OCI-LY3 (cell line): ENCODE data around the gene NRG4.

Experiments used
- H2AFZ ChIP-seq: fragments of 200-600, 300-600 bp; shearing (Covaris generic); 2 replicates; pipeline ENCODE4 v1.6.0; 2014; ENCODE audit warnings: antibody characterized with exemption, low read depth, low read length
- H3K27ac ChIP-seq: fragments of 200-600, 300-600 bp; sonication (generic); 2 replicates; pipeline ENCODE4 v1.5.1; 2014; ENCODE audit warnings: mild to moderate bottlenecking, low read length, moderate library complexity, mixed read lengths
- H3K27me3 ChIP-seq: fragments of 200-600, 300-600 bp; sonication (generic); 2 replicates; pipeline ENCODE4 v1.6.1; 2014; ENCODE audit warnings: low read depth, low read length, mixed read lengths
- H3K36me3 ChIP-seq: fragments of 200-600, 300-600 bp; sonication (generic); replicated peaks from 2 replicates; pipeline ENCODE3; 2014; ENCODE audit warnings: low read depth, low read length, mixed read lengths
- H3K4me1 ChIP-seq: fragments of 300-600, 200-600 bp; sonication (generic); 2 replicates; pipeline ENCODE4 v1.6.1; 2014; ENCODE audit warnings: low read length, mixed read lengths
- H3K4me2 ChIP-seq: fragments of 200-600, 300-600 bp; sonication (generic); 2 replicates; pipeline ENCODE4 v1.6.1; 2014; ENCODE audit warnings: low read length, mixed read lengths
- H3K4me3 ChIP-seq: fragments of 300-600, 200-600 bp; sonication (generic); 2 replicates; pipeline ENCODE4 v1.5.1; 2014; ENCODE audit warnings: antibody characterized with exemption, mild to moderate bottlenecking, low read length, moderate library complexity
- H3K79me2 ChIP-seq: fragments of 300-600, 200-600 bp; shearing (Covaris generic); 2 replicates; pipeline ENCODE4 v1.6.1; 2014; ENCODE audit warnings: mild to moderate bottlenecking, low read length, mixed read lengths
- H3K9ac ChIP-seq: fragments of 300-600, 200-600 bp; shearing (Covaris generic); 2 replicates; pipeline ENCODE4 v1.6.0; 2014; ENCODE audit warnings: mild to moderate bottlenecking, low read length, moderate library complexity
- H3K9me3 ChIP-seq: fragments of 200-600, 300-600 bp; shearing (Covaris generic); 2 replicates; pipeline ENCODE4 v1.6.1; 2014; ENCODE audit warnings: low read length, mixed read lengths; ENCODE audit not compliant: insufficient read depth
- H4K20me1 ChIP-seq: fragments of 200-600, 300-600 bp; sonication (generic); 2 replicates; pipeline ENCODE4 v1.6.1; 2016; ENCODE audit warnings: low read length, mixed read lengths; ENCODE audit not compliant: insufficient read depth
- EZH2phosphoT487 ChIP-seq: fragments of 200-600 bp; shearing (Covaris generic); IDR thresholded peaks from 2 replicates; pipeline ENCODE4 v1.6.1; 2018; ENCODE audit warnings: antibody characterized with exemption, mixed run types, low read depth
- TF ChIP-seq, protein P1 (sequence below): fragments of 200-600, 300-600 bp; sonication (generic); IDR thresholded peaks from 2 replicates; pipeline ENCODE4 v1.5.1; 2014; ENCODE audit warnings: antibody characterized with exemption, low read length, low read depth

NRG4 gene

DNA sequence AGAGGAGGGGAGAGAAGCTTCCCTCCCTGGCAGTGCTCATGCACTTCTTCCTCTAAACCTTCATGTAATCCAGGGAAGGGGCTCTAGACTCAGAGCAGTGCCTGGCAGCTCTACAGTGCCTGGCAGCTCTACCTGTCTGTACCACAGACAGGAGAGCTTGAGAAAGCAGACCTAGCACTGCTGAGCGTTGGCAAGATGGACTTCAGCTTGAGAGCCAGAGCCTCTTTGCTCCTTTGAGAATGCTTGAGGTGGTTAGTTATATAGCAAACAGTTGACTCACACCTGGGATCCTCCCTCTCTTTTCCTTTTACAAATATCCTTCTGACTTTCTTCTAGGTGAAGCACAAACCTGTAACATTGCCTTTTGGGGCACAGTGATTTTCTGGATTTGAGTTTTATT, 87.6 kb downstream of the NRG4 start:
- Histone ChIP-seq H4K20me1 (peaks cover 49% of the 10 kb centered on the region), H3K79me2 (peaks cover 6% of the 10 kb centered on the region; the same call in 1 of the 2 replicates), H3K4me3 (no peak overlapping the region), H3K27ac (no peak overlapping the region), H3K9me3 (no peaks in the 10 kb centered on the region), H2AFZ (no peak overlapping the region), H3K4me1 (peaks cover 20% of the 10 kb centered on the region), H3K4me2 (no peak overlapping the region), H3K36me3 (peaks cover 16% of the 10 kb centered on the region), H3K9ac (no peak overlapping the region), H3K27me3 (no peaks in the 10 kb centered on the region)
- TF ChIP-seq, protein P1, sequence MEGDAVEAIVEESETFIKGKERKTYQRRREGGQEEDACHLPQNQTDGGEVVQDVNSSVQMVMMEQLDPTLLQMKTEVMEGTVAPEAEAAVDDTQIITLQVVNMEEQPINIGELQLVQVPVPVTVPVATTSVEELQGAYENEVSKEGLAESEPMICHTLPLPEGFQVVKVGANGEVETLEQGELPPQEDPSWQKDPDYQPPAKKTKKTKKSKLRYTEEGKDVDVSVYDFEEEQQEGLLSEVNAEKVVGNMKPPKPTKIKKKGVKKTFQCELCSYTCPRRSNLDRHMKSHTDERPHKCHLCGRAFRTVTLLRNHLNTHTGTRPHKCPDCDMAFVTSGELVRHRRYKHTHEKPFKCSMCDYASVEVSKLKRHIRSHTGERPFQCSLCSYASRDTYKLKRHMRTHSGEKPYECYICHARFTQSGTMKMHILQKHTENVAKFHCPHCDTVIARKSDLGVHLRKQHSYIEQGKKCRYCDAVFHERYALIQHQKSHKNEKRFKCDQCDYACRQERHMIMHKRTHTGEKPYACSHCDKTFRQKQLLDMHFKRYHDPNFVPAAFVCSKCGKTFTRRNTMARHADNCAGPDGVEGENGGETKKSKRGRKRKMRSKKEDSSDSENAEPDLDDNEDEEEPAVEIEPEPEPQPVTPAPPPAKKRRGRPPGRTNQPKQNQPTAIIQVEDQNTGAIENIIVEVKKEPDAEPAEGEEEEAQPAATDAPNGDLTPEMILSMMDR = no peak
- TF ChIP-seq EZH2phosphoT487 = no peak

DNA sequence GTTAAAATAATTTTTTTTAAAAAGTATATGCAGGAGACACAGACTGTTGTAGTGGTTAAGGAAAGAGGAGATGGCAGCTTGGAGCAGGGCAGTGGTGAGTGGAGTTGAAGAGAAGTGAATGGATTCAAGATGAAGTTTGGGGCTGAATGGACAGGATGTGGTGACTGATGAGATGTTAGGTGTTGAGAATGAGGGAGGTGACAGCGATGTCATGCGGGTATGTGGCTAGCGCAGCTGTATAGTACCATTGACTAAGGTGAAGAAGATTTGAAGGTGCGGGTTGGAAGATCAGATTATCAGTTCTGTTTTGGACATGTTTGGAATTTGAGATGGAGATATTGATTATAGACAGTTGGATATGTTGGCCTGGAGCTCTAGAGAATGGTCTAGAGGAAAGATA, 88.5 kb downstream of the NRG4 start:
- Histone ChIP-seq H3K4me1 (peaks cover 17% of the 10 kb centered on the region), H3K27ac (no peak overlapping the region), H3K4me2 (no peak overlapping the region), H3K27me3 (no peaks in the 10 kb centered on the region), H3K36me3 (peaks cover 19% of the 10 kb centered on the region), H3K79me2 (peaks cover 6% of the 10 kb centered on the region; the same call in 1 of the 2 replicates), H4K20me1 (peaks cover 45% of the 10 kb centered on the region), H3K9me3 (no peaks in the 10 kb centered on the region), H2AFZ (no peak overlapping the region), H3K4me3 (no peak overlapping the region), H3K9ac (no peak overlapping the region)
- TF ChIP-seq, protein P1 = no peak
- TF ChIP-seq EZH2phosphoT487 = no peak

GRCh38 chr15:75921732-75922703, 90.2 kb downstream of the NRG4 start:
- H3K4me3 ChIP-seq = no peak overlapping the region
- H4K20me1 ChIP-seq = peaks cover 35% of the 10 kb centered on the region; the same call in 1 of the 2 replicates
- H3K27ac ChIP-seq = no peak overlapping the region
- no peak overlapping the region for H3K9ac ChIP-seq
- peaks cover 2% of the 10 kb centered on the region for H3K4me1 ChIP-seq
- H3K27me3 ChIP-seq = no peaks in the 10 kb centered on the region
- H3K9me3 ChIP-seq = no peaks in the 10 kb centered on the region
- H3K79me2 ChIP-seq = peaks cover 6% of the 10 kb centered on the region; the same call in 1 of the 2 replicates
- H3K4me2 ChIP-seq = no peak overlapping the region
- peaks cover 30% of the 10 kb centered on the region for H3K36me3 ChIP-seq
- no peak overlapping the region for H2AFZ ChIP-seq
- TF ChIP-seq, protein P1 = peak; percentile 44
- TF ChIP-seq EZH2phosphoT487 = no peak

DNA sequence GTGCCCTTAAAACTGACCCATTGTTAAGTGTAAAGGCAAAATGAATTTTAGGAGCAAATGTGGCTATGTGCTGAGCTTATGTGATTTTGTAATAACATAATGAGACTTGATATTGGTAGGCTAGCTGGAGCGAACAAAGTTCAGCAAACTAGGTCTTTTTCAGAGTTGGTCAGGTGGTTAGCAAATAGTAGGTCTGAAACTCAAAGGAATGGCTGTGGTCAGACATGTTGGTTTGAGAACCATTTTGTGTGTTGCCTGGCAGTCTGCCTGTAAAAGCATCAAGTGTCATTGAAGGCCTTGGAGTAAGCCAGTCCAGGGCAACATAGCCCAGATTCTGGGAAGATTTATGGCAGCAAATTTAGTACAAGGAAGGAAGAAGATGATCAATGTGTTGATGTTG, 92.1 kb downstream of the NRG4 start:
- H3K9ac ChIP-seq = no peak overlapping the region
- no peaks in the 10 kb centered on the region for H3K4me1 ChIP-seq
- H3K27ac ChIP-seq = no peak overlapping the region
- peaks cover 16% of the 10 kb centered on the region; the same call in 1 of the 2 replicates for H4K20me1 ChIP-seq
- peaks cover 25% of the 10 kb centered on the region for H3K36me3 ChIP-seq
- H3K4me3 ChIP-seq = no peak overlapping the region
- no peaks in the 10 kb centered on the region for H3K27me3 ChIP-seq
- no peak overlapping the region for H2AFZ ChIP-seq
- TF ChIP-seq, protein P1 = no peak
- no peak for TF ChIP-seq EZH2phosphoT487
- H3K79me2 ChIP-seq = no peaks in the 10 kb centered on the region; the same call in 1 of the 2 replicates
- H3K4me2 ChIP-seq = no peak overlapping the region
- no peaks in the 10 kb centered on the region for H3K9me3 ChIP-seq
